Left renal pelvis (tissue), 4 donors: ENCODE results near the gene APLN. TPM values are rescaled to one million over a fixed set of nuclear protein-coding genes. Genes with fewer than 3 reads are reported as not detected.

Source experiments
- DNase-seq, 4 donors: peaks; one replicate each; pipeline ENCODE4 v3.0.0-alpha.2; 2013; ENCODE audit warnings: low read depth in 4 of 4, low spot score in 3 of 4
- polyA plus RNA-seq, 4 donors: library from polyadenylated mRNA; unstranded; fragments of 120-200 nt; gene quantifications; one replicate each; pipeline ENCODE4 v1.2.1, GENCODE V29; 2013; ENCODE audit not compliant: insufficient read length in 4 of 4

Gene APLN
- polyA plus RNA-seq, 4 donors: 4.6 to 7.4 (median 6.1) TPM

DNA sequence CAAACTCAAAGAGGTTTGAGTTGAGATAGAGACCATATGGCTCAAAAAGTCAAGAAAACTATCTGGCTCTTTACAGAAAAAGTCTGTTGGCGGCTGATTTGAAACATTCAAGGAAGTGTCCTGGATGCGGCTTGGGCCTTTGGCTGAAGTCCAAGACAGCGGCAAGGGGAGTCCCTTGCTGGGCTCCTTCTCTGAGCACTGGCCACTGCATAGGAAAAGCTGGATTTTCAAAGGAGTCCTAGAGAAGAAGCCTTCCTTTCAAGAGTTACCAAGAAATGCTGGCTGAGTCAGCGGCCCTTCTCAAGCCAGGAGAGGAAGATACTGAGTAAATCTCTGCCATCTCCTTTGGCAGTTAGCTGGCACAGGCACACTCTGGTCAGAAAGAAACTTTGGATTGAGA is 12.1 kb downstream of the APLN start:
- no peak for DNase-seq

GRCh38 chrX:129641941-129642340 is 12.8 kb downstream of the APLN start:
- DNase-seq: no peak

DNA sequence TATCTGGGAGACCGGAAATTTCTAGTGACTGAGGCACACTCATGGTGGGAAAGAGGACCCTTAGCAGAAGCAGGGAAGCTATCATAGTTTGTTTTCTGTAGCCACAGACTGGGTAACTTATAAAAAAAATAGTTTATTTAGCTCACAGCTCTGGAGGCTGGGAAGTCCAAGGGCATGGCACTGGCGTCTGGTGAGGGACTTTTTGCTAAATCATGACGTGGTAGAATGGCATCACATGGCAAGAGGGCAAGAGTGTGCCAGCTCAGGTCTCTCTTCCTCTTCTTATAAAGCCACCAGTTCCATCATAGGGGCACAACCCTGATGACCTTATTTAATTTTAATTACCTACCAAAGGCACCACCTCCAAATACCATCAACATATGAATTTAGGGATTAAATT is 13.3 kb downstream of the APLN start:
- no peak for DNase-seq

DNA sequence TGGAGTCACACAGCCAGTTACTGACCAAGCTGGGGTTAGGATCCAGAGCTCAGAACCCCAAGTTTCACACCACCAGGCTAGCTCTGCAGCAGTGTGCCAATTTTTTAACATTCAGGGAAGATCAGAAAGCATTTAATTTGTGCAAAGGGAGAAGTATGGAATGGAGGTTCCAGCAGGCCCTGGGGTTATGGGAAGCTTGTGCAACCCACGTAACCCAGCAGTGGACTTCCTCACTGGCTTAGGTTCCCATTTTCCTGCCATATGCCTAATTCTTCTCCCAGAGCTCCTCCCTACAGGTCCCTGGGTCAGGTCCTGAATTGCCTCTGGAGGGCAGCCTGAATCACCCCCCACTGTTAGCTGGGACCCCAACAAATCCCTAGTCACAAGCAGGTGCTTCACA is 14.0 kb downstream of the APLN start:
- DNase-seq: no peak

- DNase-seq: no peak
Observed at GRCh38 chrX:129638917-129639316, 15.8 kb downstream of the APLN start.

DNA sequence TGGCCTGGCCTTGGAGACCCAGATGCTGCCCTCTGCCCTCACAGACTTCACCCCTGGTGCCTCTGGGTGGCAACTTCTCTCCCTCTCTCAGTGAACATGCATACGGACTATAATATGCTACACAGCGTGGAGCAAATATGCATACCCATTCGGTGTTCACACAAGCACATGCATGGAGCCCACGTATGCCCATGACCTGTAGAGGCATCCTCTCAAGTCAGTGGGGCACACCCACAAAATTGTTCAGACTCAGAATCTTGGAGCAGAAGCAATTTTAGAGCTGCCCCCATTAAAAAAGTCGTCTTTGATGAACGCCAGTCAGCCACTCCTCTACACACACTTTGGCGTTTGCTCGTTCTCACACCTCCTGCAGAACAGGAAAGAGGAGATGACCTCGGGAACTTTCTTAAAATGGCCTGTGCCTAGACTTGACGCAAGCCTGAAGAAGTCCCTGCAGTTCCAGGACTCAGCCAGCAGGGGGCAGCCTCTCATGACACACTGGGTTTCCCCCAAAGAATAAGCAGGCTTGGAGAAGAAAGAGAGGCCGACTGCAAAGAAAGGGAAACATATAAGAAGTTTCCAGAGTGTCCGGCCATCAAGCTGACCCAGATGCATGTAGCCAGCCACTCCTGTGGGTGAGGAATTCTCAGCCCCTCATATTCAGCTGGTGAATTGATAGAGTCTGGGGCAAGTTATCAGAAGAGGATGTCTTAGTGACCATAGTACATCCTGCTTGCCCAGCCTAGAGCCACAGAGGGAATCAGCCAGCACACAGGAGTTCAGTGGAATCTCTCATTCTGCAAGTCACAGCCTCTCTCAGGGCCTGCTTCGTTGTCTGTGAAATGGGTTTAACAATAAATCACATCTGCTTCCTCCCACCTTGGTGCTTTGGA is 17.3 kb downstream of the APLN start:
- DNase-seq: no peak

DNA sequence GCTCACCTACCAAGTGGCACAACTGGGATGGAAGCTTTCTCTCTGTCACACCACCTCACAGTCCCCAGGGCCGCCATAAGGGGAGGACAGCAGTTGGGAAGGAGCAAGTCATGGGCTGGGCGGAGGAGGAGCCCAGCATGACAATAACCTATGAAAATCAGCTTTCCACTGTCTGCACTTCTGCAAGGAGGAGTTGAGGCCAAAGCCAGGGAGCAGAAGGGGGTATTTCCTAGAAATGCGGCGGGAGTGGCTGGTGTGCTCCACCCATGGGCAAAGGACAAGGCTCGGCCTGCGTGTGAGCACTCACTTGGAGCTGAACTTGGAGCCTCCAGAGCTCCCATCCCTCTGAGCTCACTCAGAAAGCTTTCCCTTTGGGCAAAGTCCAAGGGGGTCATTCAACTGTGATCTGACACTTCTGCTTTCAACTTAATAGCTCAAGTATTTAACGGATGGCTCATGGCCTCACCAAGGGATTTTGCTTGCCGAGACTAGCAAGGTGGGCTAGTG is 18.5 kb downstream of the APLN start:
- DNase-seq: no peak

DNA sequence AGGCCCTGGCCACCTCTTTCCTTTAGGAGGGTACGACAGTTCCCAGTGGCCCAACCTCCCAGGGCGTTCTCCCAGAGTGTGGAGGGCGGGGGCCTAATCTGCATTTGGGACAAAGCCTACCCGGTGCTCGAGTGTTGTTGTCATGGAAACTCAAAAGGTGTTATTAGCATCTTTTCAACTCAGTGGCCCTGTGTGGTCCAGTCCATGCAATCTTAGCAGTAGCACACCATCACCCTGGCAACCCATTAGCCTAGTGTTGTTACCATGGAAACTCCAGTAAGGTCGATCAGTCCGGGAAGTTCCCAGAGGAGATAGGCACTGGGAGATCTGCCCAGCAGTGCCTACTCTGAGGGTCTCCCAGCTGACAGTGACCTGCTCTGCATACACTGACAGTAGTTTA is 20.2 kb downstream of the APLN start:
- no peak for DNase-seq

DNA sequence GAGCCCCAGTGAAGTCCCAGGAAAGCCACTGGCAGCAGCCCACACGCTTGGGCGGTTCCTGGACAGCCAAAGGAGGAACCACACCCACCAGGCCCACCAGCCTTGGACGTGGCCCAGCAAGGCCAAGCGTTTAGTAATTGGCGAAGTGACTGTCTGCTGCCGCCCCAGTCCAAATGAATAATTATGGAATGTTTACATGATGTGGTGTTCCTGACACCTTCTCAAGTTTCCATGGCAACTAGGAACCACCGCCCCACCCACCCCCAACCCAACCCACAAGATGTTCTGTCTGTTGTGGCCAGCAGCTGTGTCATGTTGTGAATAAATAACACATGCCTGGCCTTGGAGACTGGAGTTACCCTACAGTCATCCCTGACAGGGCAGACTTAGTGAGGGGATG is 22.3 kb downstream of the APLN start:
- no peak for DNase-seq

DNA sequence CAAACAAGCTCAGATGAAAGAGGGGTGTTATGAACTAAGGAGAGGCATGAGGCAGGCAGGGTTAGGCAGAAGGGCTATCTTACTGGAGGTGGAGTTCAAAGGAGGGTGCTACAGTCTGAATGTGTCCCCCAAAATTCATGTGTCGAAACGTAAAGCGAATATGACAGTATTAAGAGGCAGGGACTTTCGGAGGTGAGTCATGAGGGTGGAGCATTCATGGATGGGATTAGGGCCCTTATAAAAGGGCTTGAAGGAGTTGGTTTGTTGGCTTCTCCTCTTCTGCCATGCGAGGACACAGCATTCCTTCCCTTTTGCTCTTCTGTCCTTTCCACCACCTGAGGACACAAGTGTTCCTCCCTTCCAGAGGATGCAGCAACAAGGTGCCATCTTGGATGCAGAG is 22.9 kb downstream of the APLN start:
- no peak for DNase-seq

DNA sequence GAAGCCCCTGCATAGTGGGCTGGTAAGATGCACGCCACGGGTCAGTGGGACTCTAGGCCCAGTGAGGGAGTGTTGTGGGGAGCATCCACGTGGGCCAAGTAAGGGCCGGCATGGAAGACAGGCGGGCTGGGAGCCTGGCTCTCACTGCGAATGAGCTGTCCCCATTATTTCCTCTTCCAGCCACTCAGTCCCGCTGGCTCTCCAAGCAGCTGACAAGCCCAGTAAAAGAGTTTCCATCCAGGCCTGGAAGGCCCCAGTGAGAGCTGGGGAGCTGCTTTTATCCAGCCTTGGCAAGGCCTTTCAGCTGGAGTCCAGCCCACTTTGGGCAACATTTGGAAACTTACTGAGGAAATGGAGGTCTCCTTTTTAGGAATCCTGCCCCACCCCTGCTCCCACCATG is 24.9 kb downstream of the APLN start:
- DNase-seq: no peak

GRCh38 chrX:129626026-129626425 is 28.7 kb downstream of the APLN start:
- DNase-seq: no peak

DNA sequence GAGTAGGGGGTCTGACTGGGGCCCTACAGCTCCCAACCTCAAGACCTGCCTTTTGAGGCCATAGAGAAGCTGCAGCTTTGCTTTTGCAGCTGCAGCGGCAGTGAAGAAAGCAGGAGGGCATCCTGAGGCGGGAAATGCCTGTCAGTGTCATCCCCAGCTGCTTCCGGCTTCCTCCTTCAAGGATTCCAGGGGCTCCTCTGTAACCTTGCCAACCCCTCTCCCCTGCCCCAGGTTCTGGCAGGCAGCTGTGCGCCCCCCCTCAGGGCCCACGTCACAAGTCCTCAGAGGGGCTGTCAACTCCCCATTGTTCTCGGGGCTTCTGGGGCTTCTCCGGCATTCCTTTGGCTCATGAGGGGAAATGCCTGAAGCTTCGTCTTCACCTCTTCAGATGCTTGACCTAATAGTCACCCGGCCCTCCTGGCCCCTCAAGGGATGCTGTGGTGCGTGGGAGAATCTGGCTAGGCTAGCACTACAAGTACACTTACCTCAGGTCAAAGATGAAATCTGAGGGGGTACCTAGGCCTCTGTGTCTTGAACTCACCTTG is 31.9 kb downstream of the APLN start:
- DNase-seq: no peak

GRCh38 chrX:129618997-129619396 is 35.8 kb downstream of the APLN start:
- DNase-seq: no peak

DNA sequence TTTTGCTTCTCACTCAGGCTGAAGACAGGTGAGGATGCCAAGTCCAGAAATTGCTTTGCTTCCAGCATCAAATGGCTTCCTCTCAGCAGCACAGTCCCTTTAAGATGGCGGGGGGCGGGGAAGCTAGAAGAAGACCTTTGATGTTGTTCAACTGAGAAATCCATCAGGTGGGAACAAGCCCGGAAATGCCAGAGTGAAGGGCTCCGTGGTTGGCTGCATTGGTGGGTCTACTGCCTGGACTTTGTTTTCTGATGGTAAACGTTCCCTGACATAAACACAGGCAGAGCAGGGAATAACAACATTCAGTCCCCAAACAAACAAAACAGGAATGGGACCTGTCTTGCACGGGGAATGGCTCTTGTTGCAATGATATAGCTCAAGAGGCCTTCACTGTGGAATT is 37.3 kb downstream of the APLN start:
- no peak for DNase-seq

- DNase-seq: no peak
Observed at GRCh38 chrX:129614481-129615255, 40.1 kb downstream of the APLN start.

- no peak for DNase-seq
Observed at GRCh38 chrX:129613596-129613995, 41.2 kb downstream of the APLN start.

DNA sequence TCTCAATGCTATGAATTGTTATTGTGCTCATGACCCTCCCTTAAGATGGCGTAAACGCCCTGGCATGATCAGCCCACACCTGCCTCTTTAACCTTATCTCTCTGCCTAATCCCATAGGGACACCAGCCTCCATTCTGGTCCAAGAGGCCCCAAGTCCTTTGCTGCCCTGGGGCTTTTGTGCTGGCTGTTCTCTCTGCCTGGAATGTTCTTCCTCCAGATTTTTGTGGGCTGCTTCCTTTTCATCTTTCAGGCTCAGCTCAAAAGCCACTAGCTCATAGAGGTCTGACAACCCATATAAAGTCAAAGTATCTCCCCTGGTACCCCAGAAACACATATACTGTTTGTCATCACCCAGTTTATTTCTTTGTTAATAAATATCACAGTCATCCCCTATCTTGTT is 42.4 kb downstream of the APLN start:
- no peak for DNase-seq

GRCh38 chrX:129609395-129609794 is 45.4 kb downstream of the APLN start:
- no peak for DNase-seq

DNA sequence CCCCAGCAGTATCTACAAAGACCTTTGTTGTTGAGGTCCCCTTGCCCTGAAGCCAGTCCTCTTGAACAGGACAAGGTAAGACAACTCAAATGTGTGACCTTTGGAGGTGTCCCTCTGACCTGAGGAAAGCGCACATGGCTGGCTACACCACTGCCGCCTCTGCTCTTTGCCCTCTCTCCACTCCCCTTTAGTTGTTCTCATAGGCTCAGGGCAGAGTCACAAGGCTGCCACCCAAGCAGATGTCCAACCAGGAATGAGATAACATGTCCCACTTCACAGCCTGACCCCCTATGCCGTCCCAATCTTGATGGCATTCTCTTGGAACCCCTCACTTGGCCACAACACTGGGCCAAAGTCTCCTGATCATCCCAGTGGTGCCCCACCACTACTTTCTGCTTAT is 46.3 kb downstream of the APLN start:
- no peak for DNase-seq

DNA sequence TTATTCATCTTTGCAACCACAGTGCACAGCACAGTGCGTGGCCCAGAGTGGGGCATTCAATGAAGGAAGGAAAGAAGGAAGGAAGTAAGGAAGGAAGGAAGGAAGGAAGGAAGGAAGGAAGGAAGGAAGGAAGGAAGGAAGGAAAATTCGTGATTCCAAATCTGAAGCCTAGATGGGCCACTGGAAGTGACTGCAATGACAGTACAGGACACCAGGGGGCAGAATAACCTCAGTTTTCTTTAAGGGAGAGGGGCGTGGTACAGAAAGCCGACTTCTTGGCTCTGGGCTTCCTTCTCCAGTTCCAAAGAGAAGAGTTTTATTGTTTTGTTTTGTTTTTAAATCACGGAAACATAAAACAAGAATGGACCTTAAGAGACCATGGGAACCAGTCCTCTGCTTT is 47.8 kb downstream of the APLN start:
- peak in 1 of 4 donors; percentile 16 for DNase-seq
